ENCODE measurements around the gene LIF. TPM values are rescaled to one million over a fixed set of nuclear protein-coding genes. Genes with fewer than 3 reads are reported as not detected.
"Not testable (repeated sequence)": the region's sequence is repeated elsewhere in the genome, so short reads cannot be mapped to it uniquely, and the experiment has no call there.

The LIF gene
- total RNA-seq, 1 donor from 2014 or later, result 25.2 TPM

DNA sequence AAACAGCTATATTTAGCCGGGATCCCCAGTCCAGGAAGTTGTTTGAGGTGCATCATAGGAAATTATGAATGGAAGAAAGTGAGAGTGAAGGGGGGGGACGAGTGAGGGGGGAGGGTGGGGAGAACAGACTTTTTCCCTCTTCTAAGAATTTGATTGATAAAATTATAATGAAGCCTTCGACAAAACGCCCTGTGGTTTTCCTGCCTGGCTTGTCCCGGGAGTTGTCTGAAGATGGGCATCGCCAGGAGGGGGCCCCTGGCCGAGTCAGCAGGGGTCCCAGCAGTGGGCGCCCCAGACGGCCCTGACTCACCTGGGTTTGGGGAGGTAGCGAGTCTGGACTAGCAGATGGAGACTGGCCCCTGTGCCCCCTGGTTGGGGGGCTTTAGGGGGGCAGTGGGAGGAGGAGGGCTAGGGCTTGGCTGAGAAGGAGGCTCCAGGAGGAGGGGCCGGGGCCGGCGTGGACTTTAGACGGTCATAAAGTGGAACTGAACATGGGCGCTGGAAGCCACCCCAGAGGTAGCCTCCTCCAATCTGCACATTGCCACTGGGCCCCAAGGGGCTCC lies 336 bp upstream of the LIF start:
- no peak for DNase-seq (ENCODE audit: extremely low read depth, low read depth, low spot score)

DNA sequence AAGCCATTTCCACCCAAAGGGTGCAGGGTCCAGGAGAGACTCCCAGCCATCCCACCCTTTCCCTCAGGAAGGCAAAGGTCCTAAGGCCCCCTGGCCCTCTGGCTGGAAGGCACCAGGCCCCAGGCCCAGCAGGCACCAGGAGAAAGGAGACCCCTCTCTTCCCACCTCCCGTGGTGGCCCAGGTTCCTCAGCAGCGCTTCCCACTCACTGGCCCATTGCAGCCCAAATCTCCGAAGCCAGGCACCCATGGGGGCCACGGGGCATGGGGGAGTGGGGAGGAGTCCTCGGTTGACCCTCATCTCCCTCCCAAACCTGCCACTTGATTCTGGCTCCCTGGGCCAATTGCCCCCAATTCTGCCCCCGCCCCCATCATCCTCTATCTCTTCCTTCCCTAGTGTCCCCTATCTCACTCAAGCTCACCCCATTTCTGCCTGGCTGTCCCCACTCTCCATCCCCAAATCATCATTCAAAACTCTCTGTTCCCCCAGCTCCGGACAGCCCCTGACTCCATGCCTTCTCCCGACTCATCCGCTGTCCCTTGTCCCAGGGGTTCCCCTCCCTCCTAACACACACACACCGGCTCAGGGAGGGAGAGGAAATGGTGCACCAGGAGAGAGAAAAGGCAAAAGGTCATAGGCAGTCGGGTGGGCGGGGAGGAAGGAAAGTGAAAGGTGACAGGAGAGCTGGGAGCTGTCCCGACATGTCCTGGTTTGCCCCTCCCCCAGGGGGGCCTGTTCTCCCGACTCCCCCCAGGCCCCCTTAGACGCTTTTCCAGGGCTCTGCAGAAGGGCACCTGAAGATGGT lies 1.2 kb downstream of the LIF start:
- no peak for DNase-seq (ENCODE audit: extremely low read depth, low read depth, low spot score)

GRCh38 chr22:30244641-30245040 lies 1.9 kb downstream of the LIF start:
- no peak for DNase-seq (ENCODE audit: extremely low read depth, low read depth, low spot score)

- no peak for DNase-seq (ENCODE audit: extremely low read depth, low read depth, low spot score)
These were observed 2.5 kb downstream of the LIF start for GRCh38 chr22:30244066-30244465.

GRCh38 chr22:30243661-30244060 lies 2.9 kb downstream of the LIF start:
- DNase-seq (ENCODE audit: extremely low read depth, low read depth, low spot score), result no peak

- DNase-seq (ENCODE audit: extremely low read depth, low read depth, low spot score), result no peak
These were observed 4.8 kb downstream of the LIF start for GRCh38 chr22:30241576-30242371.

DNA sequence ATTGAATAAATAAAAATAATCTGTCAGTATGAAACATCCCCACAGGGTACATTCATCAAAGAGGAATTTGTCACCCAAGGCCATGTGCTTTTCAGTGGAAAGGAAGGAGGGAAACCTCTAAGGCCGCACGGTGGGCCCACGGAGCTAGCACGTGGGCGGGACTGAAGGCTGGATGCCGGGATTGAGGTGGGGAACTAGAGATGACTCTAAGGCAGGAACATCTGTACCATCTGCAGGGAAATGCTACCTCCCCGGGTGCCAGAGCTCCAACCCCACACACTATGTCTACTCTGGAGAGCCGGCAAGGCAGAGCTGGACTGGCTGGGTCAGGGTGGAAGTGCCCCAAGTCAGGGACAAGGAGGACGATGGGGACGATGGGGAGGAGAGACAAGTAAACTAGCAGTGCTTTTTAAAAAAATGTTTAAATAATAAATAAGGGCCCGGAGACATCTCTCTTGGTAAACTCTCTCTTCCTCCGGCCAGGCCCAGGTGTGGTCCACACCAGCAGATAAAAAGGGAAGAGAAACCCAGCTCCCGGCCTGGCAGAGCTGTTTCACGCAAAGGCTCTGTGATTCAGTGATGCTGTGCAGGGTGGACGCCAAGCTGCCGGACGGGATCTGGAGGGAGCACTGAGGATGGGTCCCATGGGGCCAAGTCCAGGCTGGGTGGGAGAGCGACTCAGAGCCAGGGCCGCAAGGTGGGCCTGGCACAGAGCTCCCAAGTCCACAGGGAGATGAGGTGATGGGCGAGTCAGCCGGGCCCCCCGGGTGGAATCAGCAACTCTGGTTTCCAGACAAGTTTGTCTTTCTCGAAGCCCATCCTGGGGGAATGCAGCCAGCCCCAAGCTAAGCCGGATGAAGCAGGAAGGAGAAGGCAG lies 5.8 kb downstream of the LIF start:
- no peak for DNase-seq (ENCODE audit: extremely low read depth, low read depth, low spot score)

DNA sequence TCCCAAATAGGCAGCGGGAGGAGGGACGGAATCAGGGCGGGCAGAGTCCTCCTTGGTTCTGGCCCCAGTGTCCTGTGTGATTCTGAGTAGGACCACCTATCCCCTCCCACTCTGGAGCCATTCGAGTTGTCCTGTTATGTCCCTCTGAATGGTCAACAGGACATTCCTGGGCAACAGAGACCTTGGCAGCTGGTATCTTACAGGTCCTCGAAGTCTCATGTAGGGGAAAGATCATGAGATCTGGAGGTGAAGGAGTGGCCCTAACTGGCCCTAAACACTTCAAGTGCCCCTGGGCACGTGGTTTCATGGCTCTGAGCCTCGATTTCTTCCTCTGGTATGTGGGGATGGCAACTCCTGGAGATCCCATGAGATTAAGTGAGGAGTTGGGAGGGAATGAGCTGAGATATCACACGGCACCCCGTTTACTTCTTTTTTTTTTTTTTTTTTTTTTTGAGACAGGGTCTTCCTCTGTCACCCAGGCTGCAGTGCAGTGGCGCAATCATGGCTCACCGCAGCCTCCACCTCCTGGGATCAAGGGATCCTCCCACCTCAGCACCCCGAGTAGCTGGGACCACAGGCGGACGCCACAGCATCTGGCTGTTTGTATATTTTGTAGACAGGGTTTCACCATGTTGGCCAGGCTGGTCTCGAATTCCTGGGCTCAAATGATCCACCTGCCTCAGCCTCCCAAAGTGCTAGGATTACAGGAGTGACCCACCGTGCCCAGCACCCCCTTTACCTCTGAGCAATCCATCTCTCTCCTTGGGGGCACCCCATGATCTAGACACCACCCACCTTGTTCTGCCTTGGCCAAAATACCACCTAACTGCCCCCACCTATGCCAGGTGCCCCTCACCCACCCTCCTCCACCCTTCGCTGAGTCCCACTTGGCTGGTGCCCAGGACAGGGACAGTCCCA lies 6.8 kb downstream of the LIF start:
- DNase-seq (ENCODE audit: extremely low read depth, low read depth, low spot score), result no peak

- DNase-seq (ENCODE audit: extremely low read depth, low read depth, low spot score), result no peak
These were observed 7.7 kb downstream of the LIF start for GRCh38 chr22:30238661-30239487.

GRCh38 chr22:30238136-30238535 lies 8.4 kb downstream of the LIF start:
- DNase-seq (ENCODE audit: extremely low read depth, low read depth, low spot score), result no peak

DNA sequence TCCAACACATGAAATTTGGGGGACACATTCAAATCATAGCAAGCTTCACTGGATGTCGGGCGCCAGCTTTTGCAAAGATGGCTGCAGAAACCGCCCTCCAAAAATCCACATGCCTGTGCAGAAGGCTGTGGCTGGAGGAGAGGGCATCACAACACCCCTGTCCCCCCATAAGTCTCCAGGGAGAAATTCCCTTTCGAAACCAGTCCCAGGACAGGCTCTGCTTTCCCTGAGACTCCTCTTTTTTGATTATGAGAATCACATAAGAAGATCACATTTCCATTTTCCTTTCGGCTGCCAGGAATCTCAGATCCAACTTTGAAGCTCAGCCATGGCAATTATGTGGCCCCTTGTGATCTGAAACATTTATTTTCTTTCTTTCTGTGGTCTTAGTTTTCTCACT lies 9.7 kb downstream of the LIF start:
- DNase-seq (ENCODE audit: extremely low read depth, low read depth, low spot score), result no peak

DNA sequence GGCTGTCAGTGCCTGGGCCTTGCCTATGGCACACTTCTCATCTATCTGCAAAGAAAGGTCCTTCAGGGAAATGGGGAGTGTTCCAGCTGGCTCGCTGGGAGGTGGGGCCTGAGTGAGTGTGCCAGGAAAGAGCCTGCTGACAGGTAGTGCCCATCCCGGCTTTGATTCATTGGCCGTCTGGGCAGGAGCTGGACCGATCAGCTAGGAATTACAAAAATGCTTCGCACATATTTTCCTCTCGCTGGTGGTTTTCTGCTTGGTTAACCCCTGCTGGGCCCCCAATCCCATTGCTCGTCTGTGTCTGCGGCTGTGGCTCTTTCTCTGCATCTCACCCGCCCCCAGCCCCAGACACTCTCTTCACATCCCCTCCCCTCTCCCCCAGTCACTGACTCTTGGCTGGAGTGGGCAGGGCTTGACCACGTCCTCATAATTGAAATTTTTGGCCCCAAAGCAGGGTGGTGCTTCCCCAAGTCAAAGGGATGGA lies 10.8 kb downstream of the LIF start:
- no peak for DNase-seq (ENCODE audit: extremely low read depth, low read depth, low spot score)

GRCh38 chr22:30234786-30235470 lies 11.6 kb downstream of the LIF start:
- no peak for DNase-seq (ENCODE audit: extremely low read depth, low read depth, low spot score)

- not testable (repeated sequence) for DNase-seq (ENCODE audit: extremely low read depth, low read depth, low spot score)
These were observed 12.2 kb downstream of the LIF start for GRCh38 chr22:30234325-30234724.

- no peak for DNase-seq (ENCODE audit: extremely low read depth, low read depth, low spot score)
These were observed 13.0 kb downstream of the LIF start for GRCh38 chr22:30233582-30233981.

GRCh38 chr22:30232716-30233218 lies 13.8 kb downstream of the LIF start:
- no peak for DNase-seq (ENCODE audit: extremely low read depth, low read depth, low spot score)

- DNase-seq (ENCODE audit: extremely low read depth, low read depth, low spot score), result no peak
These were observed 15.6 kb downstream of the LIF start for GRCh38 chr22:30230787-30231461.

Data from glomerular endothelial cell (primary cell).